SK-N-SH treated with all-trans-retinoic acid at 6 μM for 48 hours (cell line): ENCODE results near the gene P2RX3.

Experiments used
- ARNTL ChIP-seq: fragments of 450-650 bp; formaldehyde crosslinking; IDR thresholded peaks from 2 replicates; pipeline ENCODE4 v1.5.0; 2020; ENCODE audit warnings: low read depth, mild to moderate bottlenecking, moderate library complexity, borderline replicate concordance
- BACH2 ChIP-seq: fragments of 250-450 bp; sonication (Bioruptor Pico); IDR thresholded peaks from 2 replicates; pipeline ENCODE4 v1.9.0; 2021; ENCODE audit warnings: mild to moderate bottlenecking, borderline replicate concordance
- ISL1 ChIP-seq: fragments of 250-450 bp; sonication (Bioruptor Pico); IDR thresholded peaks from 2 replicates; pipeline ENCODE4 v2.1.2; 2022; ENCODE audit warnings: mild to moderate bottlenecking, moderate library complexity
- POU6F1 ChIP-seq: fragments of 250-450 bp; sonication (Bioruptor Pico); IDR thresholded peaks from 2 replicates; pipeline ENCODE4 v1.8.0; 2021; ENCODE audit warnings: low read depth, mild to moderate bottlenecking, moderate library complexity, borderline replicate concordance
- RARB ChIP-seq: fragments of 250-450 bp; sonication (Bioruptor Pico); IDR thresholded peaks from 2 replicates; pipeline ENCODE4 v1.8.0; 2021; ENCODE audit warnings: mild to moderate bottlenecking, moderate library complexity
- TCF4 ChIP-seq: fragments of 250-450 bp; sonication (Bioruptor Pico); IDR thresholded peaks from 2 replicates; pipeline ENCODE4 v1.8.0; 2021; ENCODE audit warnings: mild to moderate bottlenecking, moderate library complexity, borderline replicate concordance
- TOX ChIP-seq: fragments of 250-450 bp; sonication (Bioruptor Pico); IDR thresholded peaks from 2 replicates; pipeline ENCODE4 v1.8.0; 2021; ENCODE audit warnings: mild to moderate bottlenecking, moderate library complexity, borderline replicate concordance
- ZFP3 ChIP-seq: fragments of 250-450 bp; sonication (Bioruptor Pico); IDR thresholded peaks from 2 replicates; pipeline ENCODE4 v1.5.0; 2020; ENCODE audit warnings: mild to moderate bottlenecking, moderate library complexity
- ZFP30 ChIP-seq: fragments of 450-650 bp; formaldehyde crosslinking; IDR thresholded peaks from 2 replicates; pipeline ENCODE4 v1.5.0; 2022; ENCODE audit warnings: mild to moderate bottlenecking, moderate library complexity
- TF ChIP-seq, protein P1 (sequence below): fragments of 250-450 bp; sonication (Bioruptor Pico); IDR thresholded peaks from 2 replicates; pipeline ENCODE4 v1.5.1; 2020; ENCODE audit warnings: low read depth, mild to moderate bottlenecking, moderate library complexity

DNA sequence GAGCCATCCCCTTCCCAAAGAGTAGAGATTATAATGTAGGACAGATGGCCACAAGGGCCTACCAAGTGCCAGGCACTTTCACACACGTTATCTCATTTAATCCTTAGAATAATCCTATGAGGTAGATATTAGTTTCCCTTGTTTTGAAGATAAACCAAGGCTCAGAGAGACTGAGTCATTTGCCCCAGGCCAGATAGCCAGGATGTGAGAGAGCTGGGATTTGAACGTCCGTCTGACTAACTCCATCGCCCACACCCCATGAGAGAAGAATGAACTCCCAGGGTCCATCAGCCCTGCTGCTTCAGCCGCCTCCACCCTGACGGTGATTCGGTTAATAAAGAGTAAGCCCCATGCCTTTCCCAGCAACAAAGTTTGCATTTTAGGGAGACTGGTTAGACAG is 32.1 kb downstream of the P2RX3 start:
- TF ChIP-seq, protein P1, sequence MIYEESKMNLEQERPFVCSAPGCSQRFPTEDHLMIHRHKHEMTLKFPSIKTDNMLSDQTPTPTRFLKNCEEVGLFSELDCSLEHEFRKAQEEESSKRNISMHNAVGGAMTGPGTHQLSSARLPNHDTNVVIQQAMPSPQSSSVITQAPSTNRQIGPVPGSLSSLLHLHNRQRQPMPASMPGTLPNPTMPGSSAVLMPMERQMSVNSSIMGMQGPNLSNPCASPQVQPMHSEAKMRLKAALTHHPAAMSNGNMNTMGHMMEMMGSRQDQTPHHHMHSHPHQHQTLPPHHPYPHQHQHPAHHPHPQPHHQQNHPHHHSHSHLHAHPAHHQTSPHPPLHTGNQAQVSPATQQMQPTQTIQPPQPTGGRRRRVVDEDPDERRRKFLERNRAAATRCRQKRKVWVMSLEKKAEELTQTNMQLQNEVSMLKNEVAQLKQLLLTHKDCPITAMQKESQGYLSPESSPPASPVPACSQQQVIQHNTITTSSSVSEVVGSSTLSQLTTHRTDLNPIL (CRISPR knock-in tag): no peak
- TF ChIP-seq ARNTL (CRISPR knock-in tag) (no peak), ZFP3 (CRISPR knock-in tag) (no peak), BACH2 (CRISPR knock-in tag) (no peak), ZFP30 (no peak), RARB (no peak), ISL1 (CRISPR knock-in tag) (no peak), POU6F1 (no peak), TCF4 (no peak), TOX (no peak)
